Loucy (cell line): ENCODE data around the gene SLC43A1.

Experiments
- CTCF ChIP-seq: fragments of 200-600 bp; sonication (generic); conservative IDR thresholded peaks from 2 replicates; pipeline ENCODE4 v1.5.1; 2014; ENCODE audit warnings: mild to moderate bottlenecking, antibody characterized with exemption, low read length
- EZH2phosphoT487 ChIP-seq: fragments of 200-600 bp; IDR thresholded peaks from 2 replicates; pipeline ENCODE4 v1.6.1; 2018; ENCODE audit warnings: antibody characterized with exemption, mild to moderate bottlenecking, moderate library complexity, borderline replicate concordance

- TF ChIP-seq EZH2phosphoT487 (no peak), CTCF (no peak)
Observed at GRCh38 chr11:57512646-57513451, 2.7 kb downstream of the SLC43A1 start.
